GM19035 (cell line): ENCODE results near the gene MGST1.

Source experiments
- ATAC-seq: cut with Tn5 transposase; IDR thresholded peaks from one replicate; pipeline ENCODE4 v1.9.1; 2021; ENCODE audit not compliant: unreplicated experiment

The MGST1 gene, protein sequence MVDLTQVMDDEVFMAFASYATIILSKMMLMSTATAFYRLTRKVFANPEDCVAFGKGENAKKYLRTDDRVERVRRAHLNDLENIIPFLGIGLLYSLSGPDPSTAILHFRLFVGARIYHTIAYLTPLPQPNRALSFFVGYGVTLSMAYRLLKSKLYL

DNA sequence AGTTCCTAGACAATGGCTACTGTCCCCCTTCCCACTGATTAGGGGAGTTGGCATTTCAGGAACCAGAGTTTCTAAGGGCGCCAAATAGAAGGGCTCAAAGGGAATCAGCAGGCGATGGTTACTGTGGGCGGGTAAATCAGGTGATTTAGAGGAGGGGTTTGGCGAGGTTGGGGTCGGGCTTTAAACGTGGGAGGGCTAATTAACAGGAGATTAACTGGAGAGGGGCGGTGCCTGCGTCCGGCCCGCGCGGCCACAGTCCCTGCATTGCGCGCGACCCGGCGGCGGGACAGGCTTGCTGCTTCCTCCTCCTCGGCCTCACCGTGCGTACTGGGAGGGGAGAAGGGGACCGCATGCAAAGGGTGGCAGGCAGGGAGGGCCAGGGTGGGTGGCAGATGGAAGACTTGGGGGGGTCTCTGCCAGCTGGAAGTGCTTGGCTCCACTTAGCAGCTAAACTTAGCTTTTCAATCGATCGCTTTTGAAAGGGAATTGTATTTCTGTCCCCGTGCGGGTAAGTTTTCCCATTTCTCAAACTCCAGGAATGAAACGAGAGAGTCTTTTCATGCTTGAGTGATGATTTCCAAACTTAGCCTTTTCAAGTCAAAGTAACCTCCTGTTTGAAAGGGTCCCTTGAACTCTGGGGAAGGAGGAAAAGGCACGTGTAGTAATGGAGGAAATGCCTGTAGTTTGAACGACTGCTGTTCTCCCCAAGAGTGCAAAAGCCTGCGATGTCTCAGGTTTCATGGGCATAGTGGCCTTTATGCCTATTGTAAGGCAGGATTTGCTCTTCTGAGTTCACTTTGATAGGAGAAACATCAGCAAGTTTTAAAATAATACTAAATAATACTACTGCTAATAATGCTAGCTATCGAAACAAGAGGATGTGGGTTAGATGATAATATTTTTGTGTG, at the start of gene MGST1:
Gene MGST1 (plus strand): TSS at position 255 of the 908 bp plus-strand sequence. CDS start 6,608 bp downstream, outside the sequence.
- no peak for ATAC-seq

DNA sequence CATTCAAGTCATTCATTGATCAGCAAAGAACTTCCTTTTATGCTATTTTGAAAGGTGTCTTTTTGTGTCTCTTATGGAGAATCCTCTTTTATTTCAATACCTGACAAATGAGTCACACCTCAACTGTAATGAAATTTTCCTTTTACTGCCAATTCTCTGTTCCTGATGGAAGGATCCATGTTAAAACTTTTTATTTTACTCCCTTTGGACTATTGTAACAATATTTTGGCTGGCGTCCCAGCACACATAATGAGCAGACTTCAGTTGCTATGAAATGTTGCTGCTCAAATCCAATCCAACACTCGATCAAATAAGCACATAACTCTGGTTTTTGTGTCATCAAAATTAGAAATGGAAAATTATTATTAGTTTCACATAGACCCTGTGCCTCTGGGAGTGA, 48.0 kb upstream of the MGST1 start:
- no peak for ATAC-seq

DNA sequence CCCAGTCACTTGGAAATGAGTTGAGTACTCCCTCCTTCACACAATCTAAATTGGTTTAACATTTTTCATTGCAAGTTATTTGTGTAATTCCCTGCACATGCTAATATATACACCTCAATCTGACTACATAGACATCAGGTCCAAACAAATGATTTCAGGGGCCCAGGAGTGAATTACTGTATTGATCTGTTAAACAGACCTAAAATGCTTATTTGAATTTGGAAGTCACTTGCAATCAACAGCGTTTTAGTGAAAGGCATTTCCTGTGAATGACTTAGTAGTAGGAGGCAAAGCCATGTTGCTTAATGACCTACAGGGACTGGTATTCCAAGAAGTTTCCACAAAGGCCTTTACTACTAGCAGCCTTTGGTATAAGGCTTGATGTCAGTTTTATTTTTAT, 47.3 kb upstream of the MGST1 start:
- no peak for ATAC-seq

DNA sequence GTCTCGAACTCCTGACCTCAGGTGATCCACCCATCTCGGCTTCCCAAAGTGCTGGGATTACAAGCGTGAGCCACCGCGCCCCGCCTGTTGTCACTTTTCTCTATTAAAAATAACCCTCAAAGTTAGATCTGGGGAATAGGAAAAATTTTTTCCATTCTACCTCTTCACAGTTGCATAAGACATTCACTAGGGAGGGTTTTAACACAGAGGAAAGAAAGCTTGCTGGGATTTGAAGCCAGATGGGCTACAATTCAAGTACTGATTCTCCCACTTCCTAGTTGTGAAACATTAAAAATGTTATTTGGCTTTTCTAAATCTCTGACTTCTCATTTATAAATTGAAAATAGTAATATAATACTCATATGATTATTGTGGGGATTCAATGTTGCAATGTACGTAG, 46.7 kb upstream of the MGST1 start:
- no peak for ATAC-seq

DNA sequence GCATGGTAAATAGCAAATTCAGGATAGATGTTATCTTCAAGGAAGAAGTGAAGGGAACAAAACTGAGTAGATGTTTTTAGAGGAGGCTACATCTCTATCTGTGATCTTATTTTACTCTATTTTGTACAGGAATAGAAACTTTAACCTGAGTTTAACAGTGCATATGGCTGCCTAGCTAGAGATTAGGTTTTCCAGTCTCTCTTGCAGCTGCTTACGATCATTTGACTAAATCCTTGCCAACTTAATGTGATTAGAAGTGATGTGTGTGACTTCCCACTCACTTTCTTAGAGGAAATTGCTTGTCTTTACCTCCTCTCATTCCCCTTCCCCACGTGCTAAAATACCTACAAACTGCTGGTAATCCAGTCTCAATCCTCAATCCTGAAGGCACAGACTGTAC, 43.5 kb upstream of the MGST1 start:
- ATAC-seq: no peak

DNA sequence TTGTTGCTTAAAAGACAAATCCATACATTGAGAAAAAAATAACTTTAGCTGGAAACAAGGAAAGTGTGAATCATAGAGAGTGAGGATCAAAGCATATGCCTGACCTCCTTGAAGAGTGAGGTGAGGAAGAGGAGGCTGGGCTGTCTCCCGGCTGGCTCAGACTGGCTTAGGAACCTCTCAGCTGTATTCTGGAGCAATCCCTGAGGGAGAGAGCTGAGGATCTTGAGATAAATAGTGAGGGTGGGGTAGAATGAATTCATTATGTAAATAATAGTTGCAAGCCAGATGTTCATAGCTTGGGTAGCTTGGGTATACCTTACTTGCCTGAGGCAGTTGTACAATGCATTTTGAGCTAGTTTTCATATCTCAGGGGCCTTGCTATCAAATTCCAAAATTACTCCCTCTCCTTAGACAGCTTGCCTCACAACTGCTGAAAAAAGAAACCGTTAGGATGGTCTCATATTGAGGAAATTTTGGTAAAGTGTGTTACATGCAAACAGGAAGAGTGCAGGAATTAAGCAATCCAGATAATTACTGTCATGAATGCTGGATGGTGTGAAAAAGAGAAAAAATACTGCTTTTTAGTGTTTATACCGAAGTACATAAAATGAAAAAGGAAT, 39.5 kb upstream of the MGST1 start:
- ATAC-seq: no peak

DNA sequence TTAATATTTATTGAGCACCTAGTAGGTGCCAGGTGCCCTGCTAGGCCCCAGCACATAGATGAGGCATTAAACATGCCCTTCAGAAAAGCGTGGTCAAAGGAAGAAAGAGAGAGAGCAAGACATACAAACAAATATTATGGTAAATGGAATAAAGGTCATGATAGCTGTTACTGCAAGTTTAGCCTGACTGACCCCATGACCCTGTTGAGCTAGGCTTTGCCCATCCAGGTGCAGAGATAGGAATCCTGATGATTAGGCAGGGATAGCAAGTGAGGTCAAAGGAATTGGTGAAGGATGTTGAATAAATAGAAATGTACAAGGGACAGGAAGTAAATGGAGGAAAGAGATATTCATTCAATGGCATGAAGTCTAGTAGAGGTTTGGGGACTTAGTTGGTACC, 36.5 kb upstream of the MGST1 start:
- no peak for ATAC-seq

DNA sequence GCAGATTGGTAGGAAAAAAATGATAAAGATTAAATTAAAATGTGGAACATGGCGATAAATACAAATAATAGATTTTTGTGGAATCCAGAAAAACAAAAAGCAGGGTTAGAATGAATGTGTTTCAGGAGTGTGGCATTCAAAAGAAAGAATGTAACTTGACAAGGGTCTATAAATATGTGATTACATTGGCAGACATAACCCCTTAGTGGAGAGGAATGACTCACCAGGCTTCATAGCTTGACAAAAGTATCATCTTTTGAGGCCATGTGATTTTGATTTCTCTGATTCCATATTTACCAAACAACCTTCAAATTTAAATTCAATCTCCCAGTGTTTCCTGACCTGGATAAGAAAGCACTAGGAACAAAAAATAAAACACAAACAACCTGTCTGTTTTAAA, 24.4 kb upstream of the MGST1 start:
- no peak for ATAC-seq

DNA sequence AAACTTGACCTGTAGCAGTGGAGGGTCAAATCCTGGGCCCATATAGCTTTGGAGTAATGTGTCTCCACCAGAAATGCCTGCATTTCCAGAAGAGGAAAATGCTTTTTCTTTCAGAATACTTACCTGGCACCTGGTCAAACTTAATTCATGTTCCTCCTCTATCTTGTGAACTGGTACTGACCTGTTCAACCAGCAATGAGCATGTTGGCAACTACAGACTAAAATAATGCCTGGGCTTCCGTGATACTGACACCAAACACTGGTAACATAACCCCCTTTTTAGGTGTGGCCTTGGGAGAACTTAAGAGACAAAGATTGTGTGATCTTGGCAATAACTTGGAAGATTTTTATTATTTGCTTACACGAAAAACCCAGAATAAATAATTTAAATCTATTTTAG, 23.8 kb upstream of the MGST1 start:
- ATAC-seq: no peak

DNA sequence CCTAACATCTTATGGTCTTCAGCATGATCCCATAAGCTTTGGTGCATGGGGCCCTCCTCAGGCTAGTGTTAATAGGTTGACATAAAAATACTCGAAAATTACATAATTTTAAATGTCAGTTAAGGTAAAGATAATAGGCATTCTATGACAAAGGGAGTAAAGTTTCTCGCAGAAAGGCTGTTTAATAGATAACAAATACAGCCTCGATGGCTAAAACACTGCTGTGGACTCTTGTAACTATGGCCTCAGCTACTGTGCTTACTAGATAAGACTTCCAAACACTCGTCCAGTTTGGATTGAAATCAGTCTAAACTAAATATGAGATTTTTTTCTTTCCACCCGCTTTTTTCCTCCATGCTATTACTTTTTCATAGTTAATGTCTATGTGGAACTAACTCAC, 23.2 kb upstream of the MGST1 start:
- ATAC-seq: no peak

DNA sequence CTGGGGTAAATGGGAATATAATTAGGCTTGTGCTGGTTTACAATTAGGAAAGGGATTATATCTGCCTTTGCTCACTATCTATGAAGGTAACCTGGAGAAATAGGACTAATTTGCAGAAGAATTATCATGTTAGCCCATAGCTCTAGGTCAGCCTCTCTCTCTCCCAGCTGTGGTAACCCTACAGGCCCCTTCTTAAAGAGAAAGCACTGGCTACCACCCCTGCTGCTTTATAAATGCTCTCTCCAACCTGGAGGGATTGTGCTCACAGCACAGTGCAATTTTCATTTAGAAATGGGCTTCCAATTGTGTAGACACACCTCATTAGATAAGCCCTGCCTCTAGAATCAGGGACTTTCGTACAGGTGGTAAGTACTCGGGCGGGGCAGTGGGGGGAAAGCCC, 22.7 kb upstream of the MGST1 start:
- ATAC-seq: no peak

DNA sequence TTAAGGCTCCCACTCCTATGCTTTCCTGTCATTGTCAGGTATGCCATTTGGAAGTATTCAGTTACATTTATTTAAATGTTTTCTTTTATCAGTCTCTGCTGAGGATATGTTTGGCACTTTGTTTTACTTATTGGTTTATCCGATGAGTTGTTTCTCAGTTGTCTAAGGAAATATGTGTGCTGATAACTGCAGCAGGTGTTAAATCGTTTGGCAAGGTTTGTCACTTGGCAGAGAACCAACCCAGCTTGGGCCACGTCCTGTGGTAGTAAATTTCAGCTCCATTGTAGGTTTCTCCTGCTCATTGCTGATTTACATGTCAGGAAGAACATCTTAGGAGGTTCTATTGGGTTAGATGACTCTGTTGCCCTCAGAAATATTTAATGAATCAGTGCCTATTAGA, 22.0 kb upstream of the MGST1 start:
- no peak for ATAC-seq

DNA sequence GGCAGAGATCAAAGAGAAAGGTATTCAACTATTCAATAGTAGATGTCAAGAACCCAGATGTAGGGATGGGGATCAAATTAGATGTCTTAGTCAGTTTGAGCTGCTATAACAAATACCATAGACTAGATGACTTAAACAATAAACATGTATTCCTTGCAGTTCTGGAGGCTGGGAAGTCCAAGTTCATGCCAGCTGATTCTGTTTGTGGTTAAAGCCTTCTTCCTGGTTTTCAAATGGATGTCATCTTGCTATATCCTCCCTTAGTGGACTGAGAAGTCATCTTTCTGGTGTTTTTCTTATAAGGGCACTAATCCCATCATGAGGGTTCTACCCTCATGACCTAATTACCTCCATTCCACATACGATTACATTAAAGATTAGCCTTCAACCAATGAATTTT, 19.5 kb upstream of the MGST1 start:
- ATAC-seq: no peak

DNA sequence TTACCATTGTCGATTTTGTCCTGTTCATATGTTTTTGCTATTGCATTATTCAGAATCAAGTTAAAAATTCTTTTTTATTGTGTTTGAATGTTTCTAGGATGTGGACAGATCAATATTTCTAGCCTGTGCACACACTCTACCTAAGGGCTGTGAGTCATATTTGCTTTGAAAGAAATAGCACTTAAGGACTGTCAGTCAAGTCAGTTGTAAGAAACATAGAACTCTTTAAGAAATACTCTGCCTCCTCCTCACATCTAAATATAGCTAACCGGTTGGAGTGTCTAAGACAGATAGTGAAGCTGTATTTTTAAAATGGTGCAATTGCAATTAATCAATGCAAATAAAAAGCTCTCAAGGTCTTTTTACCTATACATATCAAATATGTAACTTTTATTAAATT, 17.9 kb upstream of the MGST1 start:
- no peak for ATAC-seq

DNA sequence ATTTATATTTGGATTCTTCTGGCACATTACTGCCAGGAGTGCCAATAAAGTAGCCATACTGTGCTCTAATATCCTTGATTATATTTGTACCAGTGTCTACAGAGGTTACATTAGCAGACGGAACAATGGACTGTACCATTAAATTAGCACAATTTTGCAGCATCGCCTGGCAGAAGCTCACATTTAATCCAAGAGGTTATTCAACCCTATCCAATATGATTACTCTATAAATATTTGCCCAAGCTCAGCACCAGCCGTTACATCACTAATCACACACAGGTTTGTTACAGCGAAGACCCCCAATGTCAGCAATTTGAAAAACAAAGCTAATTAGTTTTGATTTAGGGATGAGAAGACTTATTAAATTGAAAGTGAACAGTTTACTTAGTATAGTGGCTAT, 16.9 kb upstream of the MGST1 start:
- no peak for ATAC-seq

DNA sequence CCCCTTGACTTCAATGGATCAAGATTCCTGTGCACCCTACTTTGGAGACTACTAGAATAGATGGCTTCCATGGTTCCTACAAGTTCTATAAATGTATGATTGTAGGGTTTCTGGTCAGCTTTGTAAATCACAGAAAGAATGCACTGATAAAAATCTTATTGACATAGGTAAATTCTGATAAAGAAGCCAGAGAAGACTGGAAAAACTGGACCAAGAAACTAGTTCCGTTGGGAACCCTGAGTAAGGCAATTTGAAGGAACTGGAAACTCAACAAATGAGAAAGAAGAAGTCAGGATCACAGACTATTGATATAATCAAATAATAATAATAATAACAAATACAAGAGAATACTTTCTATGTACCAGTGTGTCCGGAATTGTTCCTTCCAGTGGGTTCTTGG, 15.4 kb upstream of the MGST1 start:
- ATAC-seq: no peak

DNA sequence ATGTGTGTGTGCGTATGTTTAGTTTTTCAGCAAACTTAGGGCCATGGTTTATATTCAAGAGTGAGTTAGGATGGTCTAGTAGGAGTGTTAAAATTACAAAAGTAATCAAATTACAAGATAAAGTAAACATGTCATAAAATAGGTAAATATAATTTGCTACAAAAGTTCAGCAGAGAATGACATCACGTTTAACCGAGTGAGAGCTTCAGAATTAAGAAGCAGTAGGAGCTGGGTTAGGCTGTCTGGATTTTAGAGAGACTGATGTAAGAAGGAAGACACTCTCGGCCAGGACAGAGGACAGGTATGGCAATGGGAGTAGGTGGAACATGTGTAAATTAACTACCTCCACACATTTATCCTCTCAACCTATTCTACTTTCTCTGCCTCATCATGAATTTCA, 11.6 kb upstream of the MGST1 start:
- ATAC-seq: no peak

DNA sequence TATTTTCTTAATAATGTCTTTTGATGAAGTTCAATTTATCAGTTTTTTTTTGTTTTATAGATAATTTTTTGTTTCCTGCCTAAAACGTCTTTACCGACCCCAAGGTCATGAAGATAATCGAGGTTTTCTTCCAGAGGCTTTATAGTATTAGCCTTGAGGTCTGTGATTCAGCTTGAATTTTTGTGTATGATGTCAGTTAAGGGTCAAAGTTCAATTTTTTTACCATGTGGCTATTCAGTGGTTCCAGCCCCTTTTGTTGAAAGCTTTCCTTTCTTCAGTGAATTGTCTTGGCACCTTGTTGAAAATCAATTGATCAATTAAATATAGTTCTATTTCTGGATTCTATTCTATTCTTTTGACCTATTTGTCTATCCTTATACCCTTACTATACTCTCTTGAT, 3.2 kb upstream of the MGST1 start:
- no peak for ATAC-seq

DNA sequence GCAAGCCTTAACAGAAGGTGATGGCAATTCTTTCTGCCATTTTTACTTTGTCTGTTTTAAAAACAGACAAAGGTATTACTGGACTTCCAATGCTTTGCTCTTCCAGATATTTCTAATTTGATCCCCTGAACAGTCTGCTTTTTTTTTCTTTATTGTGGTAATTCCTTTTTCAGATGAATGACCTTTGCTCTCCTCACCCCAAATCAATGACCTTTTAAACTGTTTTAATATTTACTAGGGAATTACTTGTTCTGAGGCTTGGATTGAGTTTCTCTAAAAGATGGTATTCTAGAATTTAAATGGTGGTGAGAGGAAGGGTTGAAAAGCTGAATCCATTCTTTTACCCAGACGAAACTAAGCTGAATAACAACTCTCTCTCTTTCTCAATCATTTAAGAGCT, 2.3 kb upstream of the MGST1 start:
- no peak for ATAC-seq

DNA sequence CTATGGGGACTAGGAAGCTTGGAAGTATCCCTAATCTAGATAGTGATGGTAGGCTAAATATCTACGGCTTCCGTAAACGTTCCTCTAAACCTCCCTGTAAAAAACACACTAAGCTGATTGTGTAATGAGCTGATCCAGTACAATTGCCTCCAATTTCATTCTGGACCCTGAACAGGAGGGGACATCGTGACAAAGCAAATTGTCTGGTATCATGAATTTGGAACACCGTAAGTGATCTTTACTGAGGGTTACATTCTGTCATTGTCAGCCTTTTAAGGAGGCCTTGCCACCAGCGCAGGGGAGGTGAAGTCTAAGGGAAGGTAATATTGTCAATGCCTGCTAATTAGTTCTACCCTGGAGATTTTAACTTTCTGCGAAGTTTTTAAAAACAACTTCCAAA, 487 bp upstream of the MGST1 start:
- ATAC-seq: no peak

DNA sequence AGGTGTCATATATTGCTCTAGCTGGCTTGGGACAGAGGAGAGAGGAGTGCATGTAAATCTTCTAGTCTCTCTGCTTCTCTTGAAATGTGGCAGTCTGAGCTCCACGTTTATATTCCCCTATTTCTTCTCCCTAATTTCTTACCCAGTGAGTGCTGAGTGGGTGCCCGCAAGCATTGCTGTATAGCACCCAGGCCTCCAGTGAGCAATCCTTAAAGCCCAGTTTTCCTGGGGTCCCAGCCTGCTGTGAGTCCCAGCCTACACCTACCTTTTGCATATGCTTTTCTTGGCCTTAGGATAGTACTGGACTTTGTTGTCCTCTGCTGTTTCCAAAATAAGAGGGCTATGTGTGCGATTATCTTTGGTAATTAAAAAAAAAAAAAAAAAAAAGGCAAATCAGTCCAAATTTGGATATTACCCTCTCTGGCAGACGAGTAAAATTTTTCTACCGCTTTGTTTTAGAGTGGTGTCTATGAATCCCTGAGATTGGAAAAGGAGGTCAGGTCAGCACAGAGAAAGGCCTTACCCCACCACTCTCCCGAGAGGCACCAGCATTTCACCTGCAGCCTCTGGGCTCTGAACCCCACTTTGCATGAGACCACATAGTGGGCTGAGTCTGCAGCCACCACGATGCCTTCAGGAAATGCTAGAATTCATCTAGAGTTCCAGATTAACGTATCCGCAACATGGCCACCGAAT, 1.1 kb downstream of the MGST1 start:
- no peak for ATAC-seq

DNA sequence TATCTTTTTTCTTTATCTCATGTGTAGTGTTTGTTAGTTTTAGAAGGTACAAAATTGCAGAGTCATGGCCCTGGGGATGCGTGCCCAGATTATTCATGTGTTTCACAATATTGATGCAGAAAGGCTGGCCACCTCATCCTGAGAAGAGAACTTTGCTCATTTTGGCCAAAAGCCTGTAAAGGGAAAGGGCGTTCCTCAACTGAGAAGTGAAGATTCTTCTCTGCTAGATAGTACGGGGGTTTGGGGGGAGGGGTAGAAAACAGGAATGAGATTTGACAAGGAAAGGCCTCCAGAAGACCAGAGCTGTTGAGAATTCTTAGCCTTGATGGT, 1.7 kb downstream of the MGST1 start:
- no peak for ATAC-seq
